ENCODE measurements around the gene ERC2. TPM values are rescaled to one million over a fixed set of nuclear protein-coding genes. Genes with fewer than 3 reads are reported as not detected.

ERC2 gene
- total RNA-seq, 1 donor from 2014 or later: 7.4 TPM

DNA sequence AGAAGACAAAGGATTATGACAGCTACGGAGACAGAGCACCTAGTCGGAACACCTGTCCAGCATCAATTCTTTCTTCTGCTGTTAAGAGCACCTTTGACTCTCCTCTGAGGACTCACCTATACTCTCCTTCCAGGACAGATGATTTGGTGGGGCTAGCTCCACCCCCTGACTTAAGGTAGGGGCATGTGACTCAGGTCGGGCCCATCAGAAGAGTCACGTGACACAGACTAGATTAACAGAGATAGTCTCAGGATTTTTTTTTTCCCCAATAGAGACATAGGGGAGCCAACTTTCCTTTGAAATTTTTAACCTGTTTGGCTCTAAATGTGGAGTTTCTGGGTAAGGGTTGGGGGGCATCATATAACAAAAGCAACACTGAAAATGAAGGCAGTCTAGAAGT, 969.7 kb downstream of the ERC2 start:
- no peaks in the 10 kb centered on the region for H3K9me3 ChIP-seq (ENCODE audit: insufficient read depth, low read depth, low read length)
- H3K4me1 ChIP-seq (ENCODE audit: insufficient read depth, low read length): peaks cover 27% of the 10 kb centered on the region
- no peaks in the 10 kb centered on the region for H3K79me2 ChIP-seq (ENCODE audit: insufficient read depth, low read length)
- Mint-ChIP-seq H3K4me3 (ENCODE audit: unreplicated experiment) (no peak overlapping the region), H3K36me3 (ENCODE audit: low read depth, unreplicated experiment) (no peaks in the 10 kb centered on the region), H3K4me1 (ENCODE audit: low read depth, unreplicated experiment) (peaks cover 18% of the 10 kb centered on the region), H3K27me3 (ENCODE audit: low read depth, unreplicated experiment) (no peaks in the 10 kb centered on the region), H3K9me3 (ENCODE audit: unreplicated experiment) (no peaks in the 10 kb centered on the region), H3K27ac (ENCODE audit: unreplicated experiment) (no peak overlapping the region)
- H3K27me3 ChIP-seq (ENCODE audit: insufficient read depth, low read length): no peaks in the 10 kb centered on the region
- H2AFZ ChIP-seq (ENCODE audit: low read depth, low read length): no peak overlapping the region
- H3K4me3 ChIP-seq (ENCODE audit: insufficient read depth, low read depth, low read length): no peak overlapping the region
- no peaks in the 10 kb centered on the region for H4K20me1 ChIP-seq (ENCODE audit: insufficient read depth, low read length)
- no peak for TF ChIP-seq EZH2 (IDR thresholded peaks at IDR 0.05; ENCODE audit: insufficient read depth, low read length)
- TF ChIP-seq, protein P1, sequence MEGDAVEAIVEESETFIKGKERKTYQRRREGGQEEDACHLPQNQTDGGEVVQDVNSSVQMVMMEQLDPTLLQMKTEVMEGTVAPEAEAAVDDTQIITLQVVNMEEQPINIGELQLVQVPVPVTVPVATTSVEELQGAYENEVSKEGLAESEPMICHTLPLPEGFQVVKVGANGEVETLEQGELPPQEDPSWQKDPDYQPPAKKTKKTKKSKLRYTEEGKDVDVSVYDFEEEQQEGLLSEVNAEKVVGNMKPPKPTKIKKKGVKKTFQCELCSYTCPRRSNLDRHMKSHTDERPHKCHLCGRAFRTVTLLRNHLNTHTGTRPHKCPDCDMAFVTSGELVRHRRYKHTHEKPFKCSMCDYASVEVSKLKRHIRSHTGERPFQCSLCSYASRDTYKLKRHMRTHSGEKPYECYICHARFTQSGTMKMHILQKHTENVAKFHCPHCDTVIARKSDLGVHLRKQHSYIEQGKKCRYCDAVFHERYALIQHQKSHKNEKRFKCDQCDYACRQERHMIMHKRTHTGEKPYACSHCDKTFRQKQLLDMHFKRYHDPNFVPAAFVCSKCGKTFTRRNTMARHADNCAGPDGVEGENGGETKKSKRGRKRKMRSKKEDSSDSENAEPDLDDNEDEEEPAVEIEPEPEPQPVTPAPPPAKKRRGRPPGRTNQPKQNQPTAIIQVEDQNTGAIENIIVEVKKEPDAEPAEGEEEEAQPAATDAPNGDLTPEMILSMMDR (IDR thresholded peaks at IDR 0.05; ENCODE audit: insufficient read depth, low read depth, low read length): no peak
- no peak for FAIRE-seq
- H3K36me3 ChIP-seq (ENCODE audit: insufficient read depth, low read length): no peaks in the 10 kb centered on the region
- no peak overlapping the region for H3K4me2 ChIP-seq (ENCODE audit: low read length)
- H3K27ac ChIP-seq (ENCODE audit: low read depth, low read length): no peak overlapping the region
- no peak for DNase-seq (ENCODE audit: low read depth)
- no peak overlapping the region for H3K9ac ChIP-seq (ENCODE audit: low read length)

DNA sequence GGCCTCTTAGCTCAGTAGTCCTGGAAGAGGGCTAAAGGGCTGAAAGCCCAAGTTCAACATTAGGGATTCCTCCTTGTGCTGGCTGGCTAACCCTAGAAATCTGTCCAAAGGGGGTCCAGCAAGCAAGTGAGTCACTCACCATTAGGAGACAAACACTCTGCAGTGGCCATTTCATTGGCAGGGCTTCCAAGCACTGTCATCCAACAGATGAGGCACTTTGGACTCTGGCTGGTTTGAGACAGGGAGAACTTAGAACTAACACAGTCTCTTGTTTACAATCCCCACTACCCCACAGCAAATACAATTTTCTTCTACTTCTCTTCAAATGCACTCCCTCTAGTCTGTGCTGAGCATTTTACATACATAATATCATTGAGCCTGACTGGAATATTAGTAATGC, 971.0 kb downstream of the ERC2 start:
- no peaks in the 10 kb centered on the region for H3K36me3 ChIP-seq (ENCODE audit: insufficient read depth, low read length)
- TF ChIP-seq, protein P1 (IDR thresholded peaks at IDR 0.05; ENCODE audit: insufficient read depth, low read depth, low read length): no peak
- no peak for TF ChIP-seq EZH2 (IDR thresholded peaks at IDR 0.05; ENCODE audit: insufficient read depth, low read length)

DNA sequence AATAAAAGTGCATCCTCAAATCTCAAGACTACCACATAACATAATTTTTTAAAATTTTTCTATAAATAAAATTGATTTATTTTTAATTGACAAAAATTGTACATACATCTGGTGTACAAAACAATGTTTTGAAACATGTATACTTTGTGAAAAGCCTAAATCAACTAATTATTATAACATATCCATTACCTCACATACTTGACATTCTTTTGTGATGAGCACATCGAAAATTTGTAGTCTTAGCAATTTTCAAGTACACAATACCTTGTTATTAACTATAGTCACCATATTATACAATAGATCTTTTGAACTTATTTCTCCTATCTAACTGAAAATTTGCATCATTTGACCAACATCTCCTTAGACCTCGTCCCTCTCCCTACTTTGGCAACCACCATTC, 973.3 kb downstream of the ERC2 start:
- no peaks in the 10 kb centered on the region for H3K36me3 ChIP-seq (ENCODE audit: insufficient read depth, low read length)
- no peak for DNase-seq (ENCODE audit: low read depth)
- no peak overlapping the region for H3K4me3 ChIP-seq (ENCODE audit: insufficient read depth, low read depth, low read length)
- H3K36me3 Mint-ChIP-seq (ENCODE audit: low read depth, unreplicated experiment): no peaks in the 10 kb centered on the region
- H3K4me3 Mint-ChIP-seq (ENCODE audit: unreplicated experiment): no peak overlapping the region
- H3K4me2 ChIP-seq (ENCODE audit: low read length): no peak overlapping the region
- H4K20me1 ChIP-seq (ENCODE audit: insufficient read depth, low read length): no peaks in the 10 kb centered on the region
- no peak overlapping the region for H2AFZ ChIP-seq (ENCODE audit: low read depth, low read length)
- no peak overlapping the region for H3K27ac ChIP-seq (ENCODE audit: low read depth, low read length)
- H3K9me3 ChIP-seq (ENCODE audit: insufficient read depth, low read depth, low read length): no peaks in the 10 kb centered on the region
- peaks cover 6% of the 10 kb centered on the region for H3K27me3 Mint-ChIP-seq (ENCODE audit: low read depth, unreplicated experiment)
- no peak for FAIRE-seq
- no peaks in the 10 kb centered on the region for H3K27me3 ChIP-seq (ENCODE audit: insufficient read depth, low read length)
- H3K4me1 ChIP-seq (ENCODE audit: insufficient read depth, low read length): peaks cover 17% of the 10 kb centered on the region
- H3K9me3 Mint-ChIP-seq (ENCODE audit: unreplicated experiment): no peaks in the 10 kb centered on the region
- H3K27ac Mint-ChIP-seq (ENCODE audit: unreplicated experiment): no peak overlapping the region
- H3K4me1 Mint-ChIP-seq (ENCODE audit: low read depth, unreplicated experiment): peaks cover 4% of the 10 kb centered on the region
- H3K9ac ChIP-seq (ENCODE audit: low read length): no peak overlapping the region
- TF ChIP-seq, protein P1 (IDR thresholded peaks at IDR 0.05; ENCODE audit: insufficient read depth, low read depth, low read length): no peak
- no peak for TF ChIP-seq EZH2 (IDR thresholded peaks at IDR 0.05; ENCODE audit: insufficient read depth, low read length)
- no peaks in the 10 kb centered on the region for H3K79me2 ChIP-seq (ENCODE audit: insufficient read depth, low read length)

More for the DNA sequence above, 971.0 kb downstream of the ERC2 start:
- H3K27me3 ChIP-seq (ENCODE audit: insufficient read depth, low read length): no peaks in the 10 kb centered on the region
- no peak overlapping the region for H3K4me3 Mint-ChIP-seq (ENCODE audit: unreplicated experiment)
- H2AFZ ChIP-seq (ENCODE audit: low read depth, low read length): no peak overlapping the region
- no peak overlapping the region for H3K4me3 ChIP-seq (ENCODE audit: insufficient read depth, low read depth, low read length)
- no peak overlapping the region for H3K4me2 ChIP-seq (ENCODE audit: low read length)
- H3K36me3 Mint-ChIP-seq (ENCODE audit: low read depth, unreplicated experiment): no peaks in the 10 kb centered on the region
- no peak for FAIRE-seq
- no peak overlapping the region for H3K27ac ChIP-seq (ENCODE audit: low read depth, low read length)
- no peaks in the 10 kb centered on the region for H4K20me1 ChIP-seq (ENCODE audit: insufficient read depth, low read length)
- no peak for DNase-seq (ENCODE audit: low read depth)
- H3K9ac ChIP-seq (ENCODE audit: low read length): no peak overlapping the region
- H3K79me2 ChIP-seq (ENCODE audit: insufficient read depth, low read length): no peaks in the 10 kb centered on the region
- H3K4me1 Mint-ChIP-seq (ENCODE audit: low read depth, unreplicated experiment): peaks cover 17% of the 10 kb centered on the region
- peaks cover 21% of the 10 kb centered on the region for H3K4me1 ChIP-seq (ENCODE audit: insufficient read depth, low read length)
- no peak overlapping the region for H3K27ac Mint-ChIP-seq (ENCODE audit: unreplicated experiment)
- H3K27me3 Mint-ChIP-seq (ENCODE audit: low read depth, unreplicated experiment): peaks cover 4% of the 10 kb centered on the region
- H3K9me3 ChIP-seq (ENCODE audit: insufficient read depth, low read depth, low read length): no peaks in the 10 kb centered on the region
- no peaks in the 10 kb centered on the region for H3K9me3 Mint-ChIP-seq (ENCODE audit: unreplicated experiment)

Measured in astrocyte (in vitro differentiated cells and primary cell).